HepG2 (cell line): ENCODE measurements around the gene SLC4A11. TPM values are rescaled to one million over a fixed set of nuclear protein-coding genes. Genes with fewer than 3 reads are reported as not detected.

Experiments used
- DNMT3B ChIP-seq: conservative IDR thresholded peaks from 2 replicates; pipeline ENCODE4 v1.6.1; 2016; ENCODE audit warnings: missing biosample characterization, control low read depth
- HNF4A ChIP-seq: sonication (generic); formaldehyde crosslinking; IDR thresholded peaks from 2 replicates; pipeline ENCODE4 v1.4.0; 2020; ENCODE audit warnings: missing genetic modification reagents
- HOXA7 ChIP-seq: sonication (generic); formaldehyde crosslinking; IDR thresholded peaks from 2 replicates; pipeline ENCODE4 v1.8.1; 2022; ENCODE audit warnings: mild to moderate bottlenecking, missing genetic modification reagents, moderate library complexity
- ISX ChIP-seq: sonication (generic); formaldehyde crosslinking; conservative IDR thresholded peaks from 2 replicates; pipeline ENCODE4 v1.5.0; 2020; ENCODE audit warnings: missing genetic modification reagents
- JUNB ChIP-seq: sonication (generic); formaldehyde crosslinking; IDR thresholded peaks from 2 replicates; pipeline ENCODE4 v1.8.0; 2022; ENCODE audit warnings: missing genetic modification reagents, mild to moderate bottlenecking, borderline replicate concordance
- ONECUT2 ChIP-seq: sonication (generic); formaldehyde crosslinking; IDR thresholded peaks from 2 replicates; pipeline ENCODE4 v1.4.0; 2020; ENCODE audit warnings: missing genetic modification reagents
- RBM39 ChIP-seq: fragments of 200-400 bp; formaldehyde crosslinking; IDR thresholded peaks from one replicate; pipeline ENCODE4 v1.6.1; 2018; ENCODE audit warnings: antibody characterized with exemption, mild to moderate bottlenecking, low read depth, low read length; ENCODE audit not compliant: poor library complexity, severe bottlenecking
- RFX1 ChIP-seq: fragments of 450-650 bp; IDR thresholded peaks from 2 replicates; pipeline ENCODE4 v1.6.1; 2017
- ZFP82 ChIP-seq: sonication (generic); formaldehyde crosslinking; IDR thresholded peaks from 2 replicates; pipeline ENCODE4 v1.5.1; 2020; ENCODE audit warnings: mild to moderate bottlenecking, missing genetic modification reagents, borderline replicate concordance
- ZNF3 ChIP-seq: IDR thresholded peaks from 2 replicates; pipeline ENCODE4 v1.7.0; 2017; ENCODE audit warnings: inconsistent platforms
- ZNF660 ChIP-seq: sonication (generic); formaldehyde crosslinking; IDR thresholded peaks from 2 replicates; pipeline ENCODE4 v1.5.1; 2020; ENCODE audit warnings: mild to moderate bottlenecking, low read depth, missing genetic modification reagents, borderline replicate concordance
- ZNF672 ChIP-seq: sonication (generic); formaldehyde crosslinking; IDR thresholded peaks from 2 replicates; pipeline ENCODE4 v1.8.1; 2022; ENCODE audit warnings: missing genetic modification reagents
- ZNF709 ChIP-seq: sonication (generic); formaldehyde crosslinking; IDR thresholded peaks from 2 replicates; pipeline ENCODE4 v1.5.0; 2020; ENCODE audit warnings: mild to moderate bottlenecking, missing genetic modification reagents
- ZNF713 ChIP-seq: sonication (generic); formaldehyde crosslinking; IDR thresholded peaks from 2 replicates; pipeline ENCODE4 v1.4.0; 2020; ENCODE audit warnings: mild to moderate bottlenecking, missing genetic modification reagents
- ZNF724P ChIP-seq: sonication (generic); formaldehyde crosslinking; IDR thresholded peaks from 2 replicates; pipeline ENCODE4 v1.8.0; 2022; ENCODE audit warnings: missing genetic modification reagents, borderline replicate concordance
- ZNF788 ChIP-seq: sonication (generic); formaldehyde crosslinking; IDR thresholded peaks from 2 replicates; pipeline ENCODE4 v1.5.0; 2020; ENCODE audit warnings: mild to moderate bottlenecking, missing genetic modification reagents, borderline replicate concordance
- ZNF891 ChIP-seq: sonication (generic); formaldehyde crosslinking; IDR thresholded peaks from 2 replicates; pipeline ENCODE4 v1.5.0; 2020; ENCODE audit warnings: mild to moderate bottlenecking, missing genetic modification reagents
- ZSCAN30 ChIP-seq: sonication (generic); formaldehyde crosslinking; IDR thresholded peaks from 2 replicates; pipeline ENCODE4 v1.5.0; 2020; ENCODE audit warnings: mild to moderate bottlenecking, missing genetic modification reagents
- polyA plus RNA-seq, 8 experiments: library from polyadenylated mRNA; depleted of rRNA in 3 of 8; stranded (reverse) in 7 of 8; unstranded in 1 of 8; fragments of >200 nt; fragmentation: Illumina TruSeq in 4 of 8; extraction: Trizol in 4 of 8; gene quantifications; 2 replicates each; pipeline versions ENCODE4 v1.2.1 to v1.2.3, GENCODE V29; 2011 to 2016; ENCODE audit warnings: low read depth in 4 of 8, missing spikeins in 1 of 8, mixed read lengths in 1 of 8; ENCODE audit not compliant: insufficient read depth in 1 of 8
- total RNA-seq, 5 experiments: library from RNA; depleted of rRNA; stranded (reverse); fragments of >200 nt; fragmentation: Illumina TruSeq; extraction: Trizol; gene quantifications; 2 replicates each; pipeline ENCODE4 v1.2.3, GENCODE V29; 2016; ENCODE audit warnings: low read depth in 1 of 5
- TF ChIP-seq, protein P1 (sequence below): sonication (generic); formaldehyde crosslinking; IDR thresholded peaks from 2 replicates; pipeline ENCODE4 v1.5.0; 2020; ENCODE audit warnings: mild to moderate bottlenecking, missing genetic modification reagents, moderate library complexity
- TF ChIP-seq, protein P2 (sequence below): sonication (generic); formaldehyde crosslinking; IDR thresholded peaks from 2 replicates; pipeline ENCODE4 v1.4.0; 2020; ENCODE audit warnings: mild to moderate bottlenecking, missing genetic modification reagents

SLC4A11 gene
- total and polyA plus RNA-seq, 2 of the 13 experiments (the other 11 are each of a cell fraction or from before 2014, with no cell fraction given), result 3.9 to 27.0 TPM

DNA sequence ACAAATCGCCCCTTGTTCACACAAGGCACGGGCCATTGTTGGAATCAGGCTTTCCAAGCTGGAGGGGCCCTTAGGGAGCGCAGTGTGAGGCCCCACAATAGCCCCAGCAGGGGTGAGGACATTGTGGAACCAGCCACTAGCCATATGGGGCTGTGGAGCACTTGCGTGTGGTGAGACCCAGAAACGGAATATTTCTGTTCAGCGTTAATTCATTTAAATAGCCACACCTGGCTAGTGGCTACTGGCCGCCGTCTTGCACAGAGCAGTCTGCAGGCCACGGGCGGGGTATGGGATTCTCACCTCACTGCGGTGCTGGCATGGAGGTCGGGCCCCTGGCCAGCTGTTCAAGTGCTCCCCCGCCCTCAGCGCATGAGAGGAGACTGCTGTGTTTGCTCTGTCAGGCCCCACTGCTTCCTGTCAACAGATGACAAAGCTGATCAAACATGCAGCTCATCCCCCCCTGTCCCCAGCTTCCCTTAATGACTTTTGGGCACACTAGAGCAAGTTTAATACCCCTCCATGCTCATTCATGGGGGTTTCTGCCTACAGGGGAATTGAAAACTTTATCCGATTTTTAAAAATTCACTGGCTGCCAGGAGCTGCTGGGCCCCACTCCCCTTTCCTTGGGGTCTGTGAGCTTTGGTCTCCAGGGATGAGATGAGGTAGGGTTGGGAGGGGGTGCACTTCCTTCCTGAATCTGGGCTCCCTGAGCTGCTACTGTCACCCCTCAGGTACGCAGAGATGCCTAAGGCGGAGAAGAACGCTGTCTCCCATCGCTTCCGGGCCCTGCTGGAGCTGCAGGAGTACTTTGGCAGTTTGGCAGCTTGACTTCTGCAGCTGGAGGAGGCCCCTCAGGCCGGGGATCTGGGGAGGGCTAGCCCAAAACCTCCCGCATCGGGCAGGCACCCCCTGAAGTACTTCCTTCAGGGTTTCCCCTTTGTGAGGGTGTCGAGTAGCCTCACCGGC is 16.1 kb downstream of the SLC4A11 start (continued):
- TF ChIP-seq ZNF788 (CRISPR knock-in tag) (peak; percentile 99), RBM39 (peak; percentile 60), HOXA7 (CRISPR knock-in tag) (no peak), DNMT3B (CRISPR knock-in tag) (peak; percentile 72), ZFP82 (CRISPR knock-in tag) (peak; percentile 91; the same call in 1 of the 2 replicates), ZSCAN30 (no peak), JUNB (CRISPR knock-in tag) (peak; percentile 97; the same call in 1 of the 2 replicates), ZNF713 (CRISPR knock-in tag) (no peak), ISX (CRISPR knock-in tag) (no peak), ZNF660 (CRISPR knock-in tag) (no peak; the same call in 1 of the 2 replicates), ZNF709 (no peak; the same call in none of the 2 replicates), RFX1 (no peak), ZNF891 (peak; percentile 65; the same call in 1 of the 2 replicates), ZNF724P (CRISPR knock-in tag) (peak; percentile 87; the same call in 1 of the 2 replicates), HNF4A (CRISPR knock-in tag) (peak; percentile 90), ZNF672 (CRISPR knock-in tag) (no peak), ZNF3 (CRISPR knock-in tag) (peak; percentile 26; the same call in 1 of the 2 replicates), ONECUT2 (CRISPR knock-in tag) (no peak)
- TF ChIP-seq, protein P1, sequence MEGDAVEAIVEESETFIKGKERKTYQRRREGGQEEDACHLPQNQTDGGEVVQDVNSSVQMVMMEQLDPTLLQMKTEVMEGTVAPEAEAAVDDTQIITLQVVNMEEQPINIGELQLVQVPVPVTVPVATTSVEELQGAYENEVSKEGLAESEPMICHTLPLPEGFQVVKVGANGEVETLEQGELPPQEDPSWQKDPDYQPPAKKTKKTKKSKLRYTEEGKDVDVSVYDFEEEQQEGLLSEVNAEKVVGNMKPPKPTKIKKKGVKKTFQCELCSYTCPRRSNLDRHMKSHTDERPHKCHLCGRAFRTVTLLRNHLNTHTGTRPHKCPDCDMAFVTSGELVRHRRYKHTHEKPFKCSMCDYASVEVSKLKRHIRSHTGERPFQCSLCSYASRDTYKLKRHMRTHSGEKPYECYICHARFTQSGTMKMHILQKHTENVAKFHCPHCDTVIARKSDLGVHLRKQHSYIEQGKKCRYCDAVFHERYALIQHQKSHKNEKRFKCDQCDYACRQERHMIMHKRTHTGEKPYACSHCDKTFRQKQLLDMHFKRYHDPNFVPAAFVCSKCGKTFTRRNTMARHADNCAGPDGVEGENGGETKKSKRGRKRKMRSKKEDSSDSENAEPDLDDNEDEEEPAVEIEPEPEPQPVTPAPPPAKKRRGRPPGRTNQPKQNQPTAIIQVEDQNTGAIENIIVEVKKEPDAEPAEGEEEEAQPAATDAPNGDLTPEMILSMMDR (CRISPR knock-in tag), result peak; percentile 51
- TF ChIP-seq, protein P2, sequence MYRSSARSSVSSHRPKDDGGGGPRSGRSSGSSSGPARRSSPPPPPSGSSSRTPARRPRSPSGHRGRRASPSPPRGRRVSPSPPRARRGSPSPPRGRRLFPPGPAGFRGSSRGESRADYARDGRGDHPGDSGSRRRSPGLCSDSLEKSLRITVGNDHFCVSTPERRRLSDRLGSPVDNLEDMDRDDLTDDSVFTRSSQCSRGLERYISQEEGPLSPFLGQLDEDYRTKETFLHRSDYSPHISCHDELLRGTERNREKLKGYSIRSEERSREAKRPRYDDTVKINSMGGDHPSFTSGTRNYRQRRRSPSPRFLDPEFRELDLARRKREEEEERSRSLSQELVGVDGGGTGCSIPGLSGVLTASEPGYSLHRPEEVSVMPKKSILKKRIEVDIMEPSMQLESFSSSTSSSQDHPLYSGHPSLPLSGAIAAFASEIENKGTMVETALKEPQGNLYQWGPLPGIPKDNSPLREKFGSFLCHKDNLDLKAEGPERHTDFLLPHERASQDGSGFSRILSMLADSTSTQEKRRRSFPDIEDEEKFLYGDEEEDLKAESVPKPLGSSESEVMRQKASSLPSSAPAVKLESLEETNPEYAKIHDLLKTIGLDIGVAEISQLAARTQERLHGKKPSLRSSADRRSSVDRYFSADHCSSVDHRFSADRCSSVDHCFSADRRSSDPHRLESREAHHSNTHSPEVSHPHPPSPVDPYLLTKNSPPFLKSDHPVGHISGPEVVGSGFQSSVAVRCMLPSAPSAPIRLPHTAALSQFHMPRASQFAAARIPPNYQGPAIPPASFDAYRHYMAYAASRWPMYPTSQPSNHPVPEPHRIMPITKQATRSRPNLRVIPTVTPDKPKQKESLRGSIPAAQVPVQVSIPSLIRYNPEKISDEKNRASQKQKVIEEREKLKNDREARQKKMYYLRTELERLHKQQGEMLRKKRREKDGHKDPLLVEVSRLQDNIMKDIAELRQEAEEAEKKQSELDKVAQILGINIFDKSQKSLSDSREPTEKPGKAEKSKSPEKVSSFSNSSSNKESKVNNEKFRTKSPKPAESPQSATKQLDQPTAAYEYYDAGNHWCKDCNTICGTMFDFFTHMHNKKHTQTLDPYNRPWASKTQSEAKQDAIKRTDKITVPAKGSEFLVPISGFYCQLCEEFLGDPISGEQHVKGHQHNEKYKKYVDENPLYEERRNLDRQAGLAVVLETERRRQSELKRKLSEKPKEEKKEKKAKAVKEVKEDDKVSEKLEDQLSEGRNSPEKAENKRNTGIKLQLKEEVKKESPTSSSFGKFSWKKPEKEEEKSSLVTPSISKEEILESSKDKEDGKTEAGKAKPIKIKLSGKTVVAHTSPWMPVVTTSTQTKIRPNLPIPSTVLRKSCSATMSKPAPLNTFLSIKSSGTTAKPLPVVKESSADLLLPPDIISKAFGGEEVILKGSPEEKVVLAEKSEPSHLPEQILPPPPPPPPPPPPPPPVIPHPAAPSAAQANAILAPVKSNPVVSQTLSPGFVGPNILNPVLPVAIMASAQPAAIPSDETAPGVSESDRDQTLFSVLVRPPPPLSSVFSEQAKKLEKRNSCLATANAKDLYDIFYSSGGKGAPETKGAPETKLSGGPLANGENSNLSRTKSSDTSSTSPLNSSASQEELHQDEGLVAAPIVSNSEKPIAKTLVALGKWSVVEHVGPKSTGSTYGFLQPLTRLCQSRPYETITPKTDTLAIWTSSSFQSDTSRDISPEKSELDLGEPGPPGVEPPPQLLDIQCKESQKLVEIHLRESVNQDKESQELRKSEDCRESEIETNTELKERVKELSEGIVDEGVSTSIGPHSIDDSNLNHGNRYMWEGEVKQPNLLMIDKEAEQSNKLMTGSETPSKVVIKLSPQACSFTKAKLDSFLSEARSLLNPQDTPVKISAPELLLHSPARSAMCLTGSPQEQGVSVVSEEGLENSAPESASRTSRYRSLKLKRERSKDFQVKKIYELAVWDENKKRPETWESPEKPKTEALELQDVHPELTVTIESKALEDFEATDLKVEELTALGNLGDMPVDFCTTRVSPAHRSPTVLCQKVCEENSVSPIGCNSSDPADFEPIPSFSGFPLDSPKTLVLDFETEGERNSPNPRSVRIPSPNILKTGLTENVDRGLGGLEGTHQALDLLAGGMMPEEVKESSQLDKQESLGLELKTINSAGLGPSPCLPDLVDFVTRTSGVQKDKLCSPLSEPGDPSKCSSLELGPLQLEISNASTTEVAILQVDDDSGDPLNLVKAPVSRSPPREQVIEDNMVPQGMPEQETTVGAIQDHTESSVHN (CRISPR knock-in tag), result 0 out of 2 replicates have a peak, but pooled peaks have one; percentile 22
